Suprapubic skin (tissue), 3 donors: ENCODE data around the gene TSPAN8.

Experiments used
- CTCF ChIP-seq, 2 donors: fragments of 200-600 bp in 1 of 2; fragments of 450-650 bp in 1 of 2; sonication (generic) in 1 of 2; IDR thresholded peaks; one replicate each; pipeline ENCODE4 v1.5.1; 2016 to 2019; ENCODE audit warnings: antibody characterized with exemption in 2 of 2, mild to moderate bottlenecking in 1 of 2, moderate library complexity in 1 of 2
- EP300 ChIP-seq: sonication (generic); formaldehyde crosslinking; IDR thresholded peaks from one replicate; pipeline ENCODE4 v1.6.1; 2017; ENCODE audit warnings: antibody characterized with exemption
- POLR2A ChIP-seq, 2 donors: fragments of 450-650 bp; IDR thresholded peaks; one replicate each; pipeline ENCODE4 v1.6.1; 2017; ENCODE audit warnings: antibody characterized with exemption in 2 of 2, mild to moderate bottlenecking in 2 of 2, moderate library complexity in 2 of 2

DNA sequence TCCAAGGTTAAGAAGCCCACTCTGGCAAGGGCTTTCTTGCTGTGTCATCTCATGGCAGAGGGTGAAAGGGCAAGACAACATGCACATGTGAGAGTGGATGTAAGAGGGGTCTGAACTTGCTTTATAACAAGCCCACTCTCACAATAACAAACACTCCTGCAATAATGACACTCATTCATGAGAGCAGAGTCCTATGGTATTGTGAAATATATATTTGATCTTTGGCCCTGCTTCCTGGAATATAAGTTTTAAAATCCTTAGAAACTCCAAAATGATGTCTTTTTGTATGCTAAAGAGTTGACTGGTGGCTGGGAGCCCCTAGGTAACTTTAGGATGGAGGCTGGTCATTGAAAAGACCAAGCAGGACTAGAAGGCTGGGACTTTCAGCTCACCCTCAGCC lies 51.8 kb downstream of the TSPAN8 start:
- TF ChIP-seq CTCF (IDR thresholded peaks at IDR 0.05) (no peak), EP300 (no peak), POLR2A (IDR thresholded peaks at IDR 0.05) (no peak)
